Measurements from ENCODE around the gene SPOCK2.

Gene SPOCK2

GRCh38 chr10:72068901-72069446 lies 19.4 kb downstream of the SPOCK2 start:
- DNase-seq, result no peak

- DNase-seq, result no peak
Measured at GRCh38 chr10:72068126-72068765, 20.1 kb downstream of the SPOCK2 start.

GRCh38 chr10:72067463-72068125 lies 20.8 kb downstream of the SPOCK2 start:
- DNase-seq, result no peak

GRCh38 chr10:72066318-72067284 lies 21.8 kb downstream of the SPOCK2 start:
- DNase-seq, result no peak

- no peak for DNase-seq
Measured at GRCh38 chr10:72065439-72066025, 22.8 kb downstream of the SPOCK2 start.

GRCh38 chr10:72063703-72064391 lies 24.5 kb downstream of the SPOCK2 start:
- no peak for DNase-seq

GRCh38 chr10:72062832-72063702 lies 25.3 kb downstream of the SPOCK2 start:
- no peak for DNase-seq

- no peak for DNase-seq
Measured at GRCh38 chr10:72062382-72062781, 26.0 kb downstream of the SPOCK2 start.

- DNase-seq, result no peak
Measured at GRCh38 chr10:72061930-72062329, 26.4 kb downstream of the SPOCK2 start.

- no peak for DNase-seq
Measured at GRCh38 chr10:72061491-72061890, 26.9 kb downstream of the SPOCK2 start.

GRCh38 chr10:72059843-72060822 lies 28.2 kb downstream of the SPOCK2 start:
- DNase-seq, result no peak

- DNase-seq, result no peak
Measured at GRCh38 chr10:72058989-72059842, 29.1 kb downstream of the SPOCK2 start.

GRCh38 chr10:72058347-72058898 lies 29.9 kb downstream of the SPOCK2 start:
- no peak for DNase-seq

- no peak for DNase-seq
Measured at GRCh38 chr10:72056932-72057751, 31.2 kb downstream of the SPOCK2 start.

- no peak for DNase-seq
Measured at GRCh38 chr10:72056113-72056512, 32.2 kb downstream of the SPOCK2 start.

- no peak for DNase-seq
Measured at GRCh38 chr10:72053690-72054089, 34.7 kb downstream of the SPOCK2 start.

- DNase-seq, result no peak
Measured at GRCh38 chr10:72050873-72051272, 37.5 kb downstream of the SPOCK2 start.
